Measurements from ENCODE around the gene GDAP1L1.

The GDAP1L1 gene

DNA sequence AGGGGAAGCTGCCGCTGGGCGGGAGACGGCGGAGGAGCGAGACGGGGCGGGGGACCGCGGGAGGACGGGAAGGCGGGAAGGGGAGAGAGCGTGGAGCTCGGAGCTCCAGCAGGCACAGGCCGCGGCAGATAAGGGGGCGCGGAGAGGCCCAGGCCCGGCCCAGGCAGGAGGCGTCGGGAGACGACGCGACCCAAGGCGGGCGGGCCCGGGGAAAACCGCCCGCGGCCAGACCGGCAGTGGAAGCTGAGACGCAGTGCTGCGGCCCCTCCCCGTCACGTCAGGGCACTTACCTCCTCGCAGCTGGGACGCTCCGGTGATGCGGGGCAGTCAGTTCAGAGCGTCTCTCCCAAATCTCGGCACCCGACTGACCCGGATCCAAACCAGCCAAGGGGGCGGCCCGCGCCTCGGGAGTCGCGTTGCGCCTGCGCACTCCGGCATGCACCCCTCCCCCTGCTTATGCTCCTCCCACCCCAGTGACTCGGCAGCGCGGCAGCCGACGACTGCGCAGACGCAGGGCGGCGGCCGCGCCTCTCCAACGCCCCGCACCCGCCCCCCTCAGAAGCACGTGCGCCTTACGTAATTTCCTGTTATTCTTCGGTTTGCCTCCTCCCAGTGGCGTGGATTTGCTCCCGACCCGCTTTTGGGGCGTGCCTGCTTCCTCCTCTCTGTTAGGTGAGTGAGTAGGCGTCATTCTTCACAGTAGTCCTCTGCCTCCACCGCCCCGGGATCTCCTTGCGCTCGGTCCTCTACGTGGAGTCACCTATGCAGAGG, 36.5 kb upstream of the GDAP1L1 start, which contains the start of gene OSER1:
TSS of gene OSER1 (minus strand) at position 366 of the 771 bp plus-strand sequence. CDS start 3,814 bp downstream, outside the sequence.
- peak within 1 kb of the TSS; percentile 88 for H3K4me3 ChIP-seq
- no peaks in the 10 kb centered on the region for H3K27me3 ChIP-seq (ENCODE audit: low read depth)
- H3K4me1 ChIP-seq, result peaks cover 25% of the 10 kb centered on the region
- H3K36me3 ChIP-seq (replicated peaks), result peaks cover 14% of the 10 kb centered on the region
- DNase-seq (ENCODE audit: low spot score in 2 of 2), result peak; percentile 90 to 96
- H3K9me3 ChIP-seq, result no peaks in the 10 kb centered on the region
- in situ Hi-C loops (cut with MboI; ENCODE audit: low sequenced_read_pairs), result loop anchor here (10.0 kb wide), 1 partner anchor 254 kb away; no protein-coding TSS in a partner anchor

DNA sequence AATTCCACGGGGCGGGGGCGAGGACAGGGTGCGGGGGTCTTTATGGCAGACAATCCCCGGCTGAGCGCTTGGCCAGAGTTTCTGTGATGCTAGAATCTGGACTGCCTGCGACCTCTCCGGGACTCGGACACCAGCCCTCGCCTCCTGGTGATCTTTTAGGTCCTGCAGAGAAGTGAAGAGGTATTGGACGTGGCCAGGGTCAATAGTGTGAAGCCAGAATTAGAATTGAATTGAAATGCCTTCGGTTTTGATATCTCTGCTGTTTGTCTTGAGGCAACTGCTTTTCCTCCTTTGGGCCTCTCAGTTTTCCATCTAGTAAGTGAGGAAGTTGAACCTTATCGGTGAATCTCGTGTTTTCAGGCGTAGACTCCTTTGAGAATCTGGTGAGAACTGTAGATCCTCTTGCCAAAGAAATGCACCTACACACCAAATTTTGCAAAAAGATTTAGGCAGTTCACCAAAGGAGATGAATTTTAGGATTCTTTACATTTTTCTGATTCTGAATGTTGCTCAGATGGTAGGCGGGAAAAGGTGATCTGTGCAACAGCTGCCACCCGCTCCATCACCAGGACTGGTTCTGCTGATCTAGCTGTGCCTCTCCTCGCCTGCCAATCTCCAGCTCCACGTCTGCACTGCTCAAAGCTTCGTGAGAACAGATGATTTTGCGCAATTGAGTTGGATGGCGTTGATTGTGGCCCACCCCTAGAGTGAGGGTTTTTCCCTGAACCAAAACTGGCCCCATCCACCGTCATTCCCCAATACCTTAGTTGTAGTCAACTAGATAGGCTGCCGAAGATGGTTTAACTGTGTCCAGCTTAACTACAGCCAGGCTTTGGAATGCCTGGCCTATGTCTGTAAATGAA, 35.7 kb upstream of the GDAP1L1 start:
- Histone ChIP-seq H3K9me3 (no peaks in the 10 kb centered on the region), H3K27me3 (ENCODE audit: low read depth) (no peaks in the 10 kb centered on the region), H3K4me3 (peak overlapping the region; percentile 88), H3K36me3 (replicated peaks) (peaks cover 8% of the 10 kb centered on the region), H3K4me1 (peaks cover 25% of the 10 kb centered on the region)
- in situ Hi-C loops (cut with MboI; ENCODE audit: low sequenced_read_pairs), result loop anchor here (10.0 kb wide), 1 partner anchor 253 kb away; no protein-coding TSS in a partner anchor
- no peak for DNase-seq (ENCODE audit: low spot score in 2 of 2)

GRCh38 chr20:44212792-44213191, 34.3 kb upstream of the GDAP1L1 start:
- DNase-seq (ENCODE audit: low spot score in 2 of 2), result no peak
- Histone ChIP-seq H3K36me3 (replicated peaks) (peaks cover 4% of the 10 kb centered on the region), H3K9me3 (no peaks in the 10 kb centered on the region), H3K4me3 (no peak overlapping the region), H3K4me1 (peaks cover 18% of the 10 kb centered on the region), H3K27me3 (ENCODE audit: low read depth) (no peaks in the 10 kb centered on the region)
- in situ Hi-C loops (cut with MboI; ENCODE audit: low sequenced_read_pairs), result loop anchor here (10.0 kb wide), 1 partner anchor 252 kb away; no protein-coding TSS in a partner anchor

DNA sequence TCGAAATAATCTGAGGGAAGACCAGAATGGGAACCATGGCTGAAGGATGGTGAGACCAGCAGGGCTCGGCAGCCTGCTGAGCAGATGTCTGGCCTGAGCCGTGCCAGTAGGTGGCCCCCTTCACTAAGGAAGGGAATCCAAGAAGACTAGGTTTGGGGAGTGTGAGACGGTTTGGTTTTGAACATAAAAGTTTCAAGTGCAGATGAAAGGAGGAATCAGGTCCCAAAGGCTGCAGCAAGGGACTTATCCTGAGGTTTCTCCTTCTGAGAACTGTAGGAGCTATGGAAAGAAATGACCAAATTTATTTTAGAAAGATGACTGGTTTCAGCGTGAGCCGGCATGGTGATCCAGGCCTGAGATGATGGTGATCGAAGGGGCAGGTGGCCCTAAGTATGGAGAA, 32.0 kb upstream of the GDAP1L1 start:
- H3K9me3 ChIP-seq, result no peaks in the 10 kb centered on the region
- peaks cover 4% of the 10 kb centered on the region; the same call in 1 of the 2 replicates for H3K36me3 ChIP-seq (replicated peaks)
- H3K4me1 ChIP-seq, result peaks cover 8% of the 10 kb centered on the region
- peak; percentile 51 to 75 for DNase-seq (ENCODE audit: low spot score in 2 of 2)
- no peaks in the 10 kb centered on the region for H3K27me3 ChIP-seq (ENCODE audit: low read depth)
- in situ Hi-C loops (cut with MboI; ENCODE audit: low sequenced_read_pairs), result loop anchor here (5.0 to 10.0 kb wide), 3 partner anchors 97 to 250 kb away; partner anchors contain the start of gene FITM2
- no peak overlapping the region for H3K4me3 ChIP-seq

- H3K4me1 ChIP-seq, result no peaks in the 10 kb centered on the region
- H3K4me3 ChIP-seq, result no peak overlapping the region
- in situ Hi-C loops (cut with MboI; ENCODE audit: low sequenced_read_pairs), result loop anchor here (5.0 to 10.0 kb wide), 3 partner anchors 95 to 247 kb away; partner anchors contain the start of gene FITM2
- no peaks in the 10 kb centered on the region for H3K36me3 ChIP-seq (replicated peaks)
- H3K27me3 ChIP-seq (ENCODE audit: low read depth), result no peaks in the 10 kb centered on the region
- DNase-seq (ENCODE audit: low spot score in 2 of 2), result peak; percentile 47 to 82
- no peaks in the 10 kb centered on the region for H3K9me3 ChIP-seq
These were observed 29.6 kb upstream of the GDAP1L1 start for GRCh38 chr20:44217342-44218092.

- Histone ChIP-seq H3K36me3 (replicated peaks) (no peaks in the 10 kb centered on the region), H3K9me3 (no peaks in the 10 kb centered on the region), H3K4me1 (no peaks in the 10 kb centered on the region), H3K27me3 (ENCODE audit: low read depth) (no peaks in the 10 kb centered on the region), H3K4me3 (no peak overlapping the region)
- no peak for DNase-seq (ENCODE audit: low spot score in 2 of 2)
- in situ Hi-C loops (cut with MboI; ENCODE audit: low sequenced_read_pairs), result loop anchor here (5.0 to 10.0 kb wide), 3 partner anchors 94 to 246 kb away; partner anchors contain the start of gene FITM2
These were observed 28.7 kb upstream of the GDAP1L1 start for GRCh38 chr20:44218446-44218845.

- no peak for DNase-seq (ENCODE audit: low spot score in 2 of 2)
- in situ Hi-C loops (cut with MboI; ENCODE audit: low sequenced_read_pairs), result loop anchor here (5.0 to 10.0 kb wide), 3 partner anchors 93 to 246 kb away; partner anchors contain the start of gene FITM2
- H3K27me3 ChIP-seq (ENCODE audit: low read depth), result no peaks in the 10 kb centered on the region
- no peaks in the 10 kb centered on the region for H3K4me1 ChIP-seq
- no peaks in the 10 kb centered on the region for H3K9me3 ChIP-seq
- no peak overlapping the region for H3K4me3 ChIP-seq
- no peaks in the 10 kb centered on the region for H3K36me3 ChIP-seq (replicated peaks)
These were observed 27.9 kb upstream of the GDAP1L1 start for GRCh38 chr20:44219170-44219730.

DNA sequence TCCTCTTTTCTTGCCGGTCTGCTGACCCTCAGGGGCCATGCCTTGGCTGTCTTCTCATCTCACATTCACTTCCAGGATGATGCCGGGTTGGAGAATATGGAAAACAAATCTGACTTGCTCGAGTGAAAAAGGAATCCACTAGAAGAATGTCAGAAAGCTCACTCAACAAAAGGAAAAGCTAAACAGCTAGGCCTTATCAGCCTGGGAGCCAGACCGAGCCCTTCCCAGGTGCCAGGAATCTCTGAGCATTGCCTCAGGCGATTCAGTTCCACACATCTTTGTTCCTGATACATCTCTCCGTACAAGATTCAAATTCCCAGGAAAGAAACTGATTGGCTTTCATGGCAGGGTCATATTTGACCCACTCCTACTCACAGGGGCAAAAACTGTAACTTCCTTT, 27.3 kb upstream of the GDAP1L1 start:
- H3K4me1 ChIP-seq, result no peaks in the 10 kb centered on the region
- no peak for DNase-seq (ENCODE audit: low spot score in 2 of 2)
- in situ Hi-C loops (cut with MboI; ENCODE audit: low sequenced_read_pairs), result loop anchor here (5.0 to 10.0 kb wide), 3 partner anchors 93 to 245 kb away; partner anchors contain the start of gene FITM2
- H3K4me3 ChIP-seq, result no peak overlapping the region
- no peaks in the 10 kb centered on the region for H3K36me3 ChIP-seq (replicated peaks)
- H3K9me3 ChIP-seq, result no peaks in the 10 kb centered on the region
- H3K27me3 ChIP-seq (ENCODE audit: low read depth), result no peaks in the 10 kb centered on the region

DNA sequence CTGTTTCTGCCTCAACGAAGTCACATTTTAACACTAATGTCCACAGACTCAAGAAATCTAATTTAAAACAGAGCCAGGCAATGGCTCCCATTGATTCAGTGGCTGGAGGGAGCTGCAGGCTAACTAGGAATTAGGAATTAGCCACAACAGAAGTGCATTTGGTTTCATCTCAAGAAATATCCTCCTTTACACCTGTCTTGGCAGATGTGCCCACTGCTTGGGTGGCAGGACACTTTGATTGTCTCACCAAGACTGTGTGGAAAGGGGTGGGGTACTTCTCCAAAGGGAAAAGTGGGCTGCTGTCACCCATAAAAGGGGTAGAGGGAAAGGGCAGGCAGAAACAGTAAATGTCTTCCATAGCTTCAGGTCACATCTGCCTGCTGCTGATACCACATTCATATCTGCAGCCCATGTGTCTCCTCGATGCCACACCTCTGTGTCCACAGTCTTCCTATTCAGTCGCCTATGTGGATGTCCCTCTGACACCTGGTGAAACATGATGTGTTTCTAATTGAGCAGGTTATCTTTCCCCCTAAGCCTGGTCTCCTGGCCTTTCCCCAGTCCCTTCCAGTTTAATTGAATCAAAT, 25.6 kb upstream of the GDAP1L1 start:
- H3K9me3 ChIP-seq, result no peaks in the 10 kb centered on the region
- no peaks in the 10 kb centered on the region for H3K4me1 ChIP-seq
- no peak for DNase-seq (ENCODE audit: low spot score in 2 of 2)
- in situ Hi-C loops (cut with MboI; ENCODE audit: low sequenced_read_pairs), result no loop called here
- no peaks in the 10 kb centered on the region for H3K27me3 ChIP-seq (ENCODE audit: low read depth)
- no peak overlapping the region for H3K4me3 ChIP-seq
- no peaks in the 10 kb centered on the region for H3K36me3 ChIP-seq (replicated peaks)

- Histone ChIP-seq H3K4me3 (no peak overlapping the region), H3K36me3 (replicated peaks) (no peaks in the 10 kb centered on the region), H3K4me1 (no peaks in the 10 kb centered on the region), H3K9me3 (no peaks in the 10 kb centered on the region), H3K27me3 (ENCODE audit: low read depth) (no peaks in the 10 kb centered on the region)
- DNase-seq (ENCODE audit: low spot score in 2 of 2), result no peak
- in situ Hi-C loops (cut with MboI; ENCODE audit: low sequenced_read_pairs), result no loop called here
These were observed 25.1 kb upstream of the GDAP1L1 start for GRCh38 chr20:44222027-44222426.

- peak in 1 of 2 experiments; percentile 41 for DNase-seq (ENCODE audit: low spot score in 2 of 2)
- Histone ChIP-seq H3K36me3 (replicated peaks) (no peaks in the 10 kb centered on the region), H3K4me3 (no peak overlapping the region), H3K27me3 (ENCODE audit: low read depth) (no peaks in the 10 kb centered on the region), H3K4me1 (no peaks in the 10 kb centered on the region), H3K9me3 (no peaks in the 10 kb centered on the region)
- in situ Hi-C loops (cut with MboI; ENCODE audit: low sequenced_read_pairs), result no loop called here
These were observed 24.3 kb upstream of the GDAP1L1 start for GRCh38 chr20:44222633-44223368.

DNA sequence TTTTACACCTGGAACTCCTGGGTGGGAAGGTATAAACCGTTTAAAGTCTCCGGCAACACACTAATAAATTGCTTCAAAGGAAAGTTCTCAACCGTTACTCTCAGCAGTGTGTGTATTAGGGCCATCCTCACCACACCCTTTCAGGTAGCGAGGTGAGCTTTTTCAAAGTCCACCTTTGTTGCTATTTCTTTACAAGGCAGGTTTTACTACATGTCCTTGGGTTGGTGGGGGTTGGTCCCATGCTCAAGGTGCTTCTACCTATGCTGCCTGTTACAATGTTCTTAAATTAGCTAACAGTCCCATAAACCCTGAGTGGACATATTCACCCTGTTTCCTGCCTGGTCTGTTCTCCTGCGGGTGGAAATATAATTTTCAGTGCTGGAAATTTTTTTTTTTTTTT, 23.4 kb upstream of the GDAP1L1 start:
- in situ Hi-C loops (cut with MboI; ENCODE audit: low sequenced_read_pairs), result no loop called here
- no peaks in the 10 kb centered on the region for H3K36me3 ChIP-seq (replicated peaks)
- no peak overlapping the region for H3K4me3 ChIP-seq
- no peaks in the 10 kb centered on the region for H3K4me1 ChIP-seq
- H3K27me3 ChIP-seq (ENCODE audit: low read depth), result no peaks in the 10 kb centered on the region
- H3K9me3 ChIP-seq, result no peaks in the 10 kb centered on the region
- no peak for DNase-seq (ENCODE audit: low spot score in 2 of 2)
